ENCODE results near the gene RYR2. TPM values are rescaled to one million over a fixed set of nuclear protein-coding genes. Genes with fewer than 3 reads are reported as not detected.
A peak's percentile ranks its signal among the peaks of the same experiment; 100 is the strongest.

The RYR2 gene
- total RNA-seq, 1 experiment from 2014 or later = 0.90 TPM

DNA sequence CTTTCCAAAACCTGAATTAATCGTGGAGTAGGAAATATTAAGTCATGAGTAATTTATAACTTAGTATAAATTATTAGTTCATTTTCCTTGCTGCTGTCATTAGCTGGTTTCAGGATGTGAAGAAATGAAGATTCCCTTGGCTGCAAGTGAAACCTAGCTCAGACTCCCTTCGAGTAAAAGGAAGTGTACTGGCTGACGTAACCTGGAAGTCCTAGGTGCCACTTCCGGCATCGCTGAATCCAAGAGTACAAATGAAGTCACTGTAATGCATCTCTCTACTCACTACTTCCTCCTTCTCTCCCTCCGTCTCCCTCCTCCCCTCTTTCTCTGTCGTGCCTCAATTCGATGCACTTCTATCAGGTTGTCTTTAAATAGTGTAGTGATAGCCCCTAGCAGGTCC is 820.0 kb downstream of the RYR2 start:
- intact Hi-C loops (cut with micrococcal nuclease; ENCODE audit: unreplicated experiment) = loop anchor here (5.0 to 10.0 kb wide), 3 partner anchors 483 to 1523 kb away; partner anchors contain the start of gene CHRM3
- CTCF ChIA-PET = no interaction called here
- no peak overlapping the region for H3K27ac Mint-ChIP-seq (ENCODE audit: unreplicated experiment)
- DNase-seq = no peak
- H3K36me3 Mint-ChIP-seq (ENCODE audit: insufficient read depth, unreplicated experiment) = no peaks in the 10 kb centered on the region
- no peaks in the 10 kb centered on the region for H3K27me3 Mint-ChIP-seq (ENCODE audit: unreplicated experiment)
- BruUV-seq (replicated peaks) = no TSS peak
- peaks cover 9% of the 10 kb centered on the region for H3K4me1 Mint-ChIP-seq (ENCODE audit: low read depth, unreplicated experiment)
- H3K4me3 Mint-ChIP-seq (ENCODE audit: low read depth, unreplicated experiment) = no peak overlapping the region
- TF ChIP-seq, protein P1, sequence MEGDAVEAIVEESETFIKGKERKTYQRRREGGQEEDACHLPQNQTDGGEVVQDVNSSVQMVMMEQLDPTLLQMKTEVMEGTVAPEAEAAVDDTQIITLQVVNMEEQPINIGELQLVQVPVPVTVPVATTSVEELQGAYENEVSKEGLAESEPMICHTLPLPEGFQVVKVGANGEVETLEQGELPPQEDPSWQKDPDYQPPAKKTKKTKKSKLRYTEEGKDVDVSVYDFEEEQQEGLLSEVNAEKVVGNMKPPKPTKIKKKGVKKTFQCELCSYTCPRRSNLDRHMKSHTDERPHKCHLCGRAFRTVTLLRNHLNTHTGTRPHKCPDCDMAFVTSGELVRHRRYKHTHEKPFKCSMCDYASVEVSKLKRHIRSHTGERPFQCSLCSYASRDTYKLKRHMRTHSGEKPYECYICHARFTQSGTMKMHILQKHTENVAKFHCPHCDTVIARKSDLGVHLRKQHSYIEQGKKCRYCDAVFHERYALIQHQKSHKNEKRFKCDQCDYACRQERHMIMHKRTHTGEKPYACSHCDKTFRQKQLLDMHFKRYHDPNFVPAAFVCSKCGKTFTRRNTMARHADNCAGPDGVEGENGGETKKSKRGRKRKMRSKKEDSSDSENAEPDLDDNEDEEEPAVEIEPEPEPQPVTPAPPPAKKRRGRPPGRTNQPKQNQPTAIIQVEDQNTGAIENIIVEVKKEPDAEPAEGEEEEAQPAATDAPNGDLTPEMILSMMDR (IDR thresholded peaks at IDR 0.05; ENCODE audit: unreplicated experiment) = no peak
- H3K9me3 Mint-ChIP-seq (ENCODE audit: low read depth, unreplicated experiment) = peaks cover 2% of the 10 kb centered on the region

DNA sequence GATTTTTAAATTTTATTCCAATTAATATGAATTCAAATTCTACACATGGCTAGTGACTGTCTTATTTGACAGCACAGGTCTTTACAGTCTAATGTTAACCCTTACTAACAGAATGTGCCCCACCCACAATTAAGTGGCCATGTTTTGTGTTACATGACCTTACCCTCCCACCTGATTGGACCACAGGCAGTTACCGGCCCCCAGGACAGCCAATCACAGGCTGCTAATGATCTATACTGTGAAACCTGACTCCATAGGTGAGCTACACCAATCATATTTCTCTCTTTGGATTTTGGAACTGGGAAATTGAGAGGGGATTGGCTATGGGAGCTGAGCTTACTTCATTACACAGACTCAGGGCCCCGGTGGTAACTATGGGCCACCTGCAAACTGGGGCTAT is 821.2 kb downstream of the RYR2 start:
- no peaks in the 10 kb centered on the region for H3K9me3 Mint-ChIP-seq (ENCODE audit: low read depth, unreplicated experiment)
- H3K4me3 Mint-ChIP-seq (ENCODE audit: low read depth, unreplicated experiment) = no peak overlapping the region
- DNase-seq = no peak

GRCh38 chr1:237864338-237865244 is 822.6 kb downstream of the RYR2 start:
- peak overlapping the region; percentile 55 for H3K27ac Mint-ChIP-seq (ENCODE audit: unreplicated experiment)
- H3K4me1 Mint-ChIP-seq (ENCODE audit: low read depth, unreplicated experiment) = peaks cover 21% of the 10 kb centered on the region
- peak; percentile 85 for DNase-seq
- no peaks in the 10 kb centered on the region for H3K27me3 Mint-ChIP-seq (ENCODE audit: unreplicated experiment)
- H3K9me3 Mint-ChIP-seq (ENCODE audit: low read depth, unreplicated experiment) = no peaks in the 10 kb centered on the region
- BruUV-seq (replicated peaks) = no TSS peak
- peak overlapping the region; percentile 68 for H3K4me3 Mint-ChIP-seq (ENCODE audit: low read depth, unreplicated experiment)
- no peaks in the 10 kb centered on the region for H3K36me3 Mint-ChIP-seq (ENCODE audit: insufficient read depth, unreplicated experiment)
- intact Hi-C loops (cut with micrococcal nuclease; ENCODE audit: unreplicated experiment) = loop anchor here (1.0 to 10.0 kb wide), 7 partner anchors 49 to 1520 kb away; partner anchors contain the start of gene CHRM3
- TF ChIP-seq, protein P1 (IDR thresholded peaks at IDR 0.05; ENCODE audit: unreplicated experiment) = peak; percentile 98
- CTCF ChIA-PET = interaction anchor here (0.5 to 2.1 kb wide), 16 partner anchors 9 to 1086 kb away, joined by 3 to 16 read pairs (median 5); no protein-coding TSS in a partner anchor

More for the DNA sequence above, 821.2 kb downstream of the RYR2 start:
- no TSS peak for BruUV-seq (replicated peaks)
- CTCF ChIA-PET = interaction anchor here (0.9 to 2.1 kb wide), 5 partner anchors 9 to 1087 kb away, joined by 3 to 16 read pairs (median 9); no protein-coding TSS in a partner anchor
- intact Hi-C loops (cut with micrococcal nuclease; ENCODE audit: unreplicated experiment) = loop anchor here (5.0 to 10.0 kb wide), 3 partner anchors 482 to 1522 kb away; partner anchors contain the start of gene CHRM3
- H3K4me1 Mint-ChIP-seq (ENCODE audit: low read depth, unreplicated experiment) = peaks cover 9% of the 10 kb centered on the region
- H3K27me3 Mint-ChIP-seq (ENCODE audit: unreplicated experiment) = no peaks in the 10 kb centered on the region
- no peak overlapping the region for H3K27ac Mint-ChIP-seq (ENCODE audit: unreplicated experiment)
- TF ChIP-seq, protein P1 (IDR thresholded peaks at IDR 0.05; ENCODE audit: unreplicated experiment) = no peak
- H3K36me3 Mint-ChIP-seq (ENCODE audit: insufficient read depth, unreplicated experiment) = no peaks in the 10 kb centered on the region

- no peak for DNase-seq
- Mint-ChIP-seq H3K4me1 (ENCODE audit: low read depth, unreplicated experiment) (peaks cover 32% of the 10 kb centered on the region), H3K27me3 (ENCODE audit: unreplicated experiment) (no peaks in the 10 kb centered on the region), H3K9me3 (ENCODE audit: low read depth, unreplicated experiment) (peaks cover 3% of the 10 kb centered on the region), H3K4me3 (ENCODE audit: low read depth, unreplicated experiment) (no peak overlapping the region), H3K27ac (ENCODE audit: unreplicated experiment) (no peak overlapping the region), H3K36me3 (ENCODE audit: insufficient read depth, unreplicated experiment) (no peaks in the 10 kb centered on the region)
- TF ChIP-seq, protein P1 (IDR thresholded peaks at IDR 0.05; ENCODE audit: unreplicated experiment) = no peak
- no TSS peak for BruUV-seq (replicated peaks)
- intact Hi-C loops (cut with micrococcal nuclease; ENCODE audit: unreplicated experiment) = loop anchor here (5.0 to 10.0 kb wide), 3 partner anchors 477 to 1517 kb away; partner anchors contain the start of gene CHRM3
- CTCF ChIA-PET = no interaction called here
Observed at GRCh38 chr1:237867380-237867888, 825.5 kb downstream of the RYR2 start.

All from Calu3 (cell line).